HEK293T (cell line): ENCODE measurements around the gene KLC1.

Experiments
- CTBP1 ChIP-seq: fragments of 450-650 bp; IDR thresholded peaks from 2 replicates; pipeline ENCODE4 v1.6.1; 2016; ENCODE audit warnings: borderline replicate concordance
- ELF4 ChIP-seq: fragments of 450-650 bp; IDR thresholded peaks from 2 replicates; pipeline ENCODE4 v1.6.1; 2017; ENCODE audit warnings: antibody characterized with exemption
- FOXM1 ChIP-seq: fragments of 450-650 bp; IDR thresholded peaks from 2 replicates; pipeline ENCODE4 v1.6.1; 2017; ENCODE audit warnings: mild to moderate bottlenecking, borderline replicate concordance

GRCh38 chr14:103716091-103716801, 87.2 kb downstream of the KLC1 start:
- TF ChIP-seq CTBP1 (no peak), ELF4 (no peak), FOXM1 (no peak)
